Cerebellar cortex (tissue), 1 donor: ENCODE data around the gene MYH13.

Experiments used
- DNase-seq: peaks from one replicate; pipeline ENCODE4 v3.0.0-alpha.2; 2015; ENCODE audit warnings: low spot score

Gene MYH13

DNA sequence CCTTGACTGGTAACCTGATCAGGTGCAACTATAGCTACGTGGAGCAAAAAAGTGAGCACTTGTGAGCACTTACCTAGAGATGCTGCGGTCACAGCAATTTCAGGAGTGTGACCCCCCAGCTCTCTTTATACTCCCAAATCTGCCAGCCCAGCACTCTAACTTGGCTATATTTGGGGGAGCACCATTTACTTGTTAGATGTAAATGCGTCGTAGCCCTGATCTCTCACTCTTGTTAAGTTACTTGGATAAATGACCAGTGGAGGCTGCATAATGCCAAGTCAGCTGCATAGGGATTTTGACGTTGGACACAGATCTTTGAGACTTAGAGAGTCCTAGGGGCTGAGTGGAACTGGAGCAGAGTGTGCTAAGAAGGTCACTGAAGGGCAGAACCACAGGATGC, at the start of gene MYH13:
Gene MYH13, minus strand, starts transcription at position 101 of the 400 bp plus-strand sequence. CDS start 8,476 bp downstream, outside the sequence.
- no peak for DNase-seq

DNA sequence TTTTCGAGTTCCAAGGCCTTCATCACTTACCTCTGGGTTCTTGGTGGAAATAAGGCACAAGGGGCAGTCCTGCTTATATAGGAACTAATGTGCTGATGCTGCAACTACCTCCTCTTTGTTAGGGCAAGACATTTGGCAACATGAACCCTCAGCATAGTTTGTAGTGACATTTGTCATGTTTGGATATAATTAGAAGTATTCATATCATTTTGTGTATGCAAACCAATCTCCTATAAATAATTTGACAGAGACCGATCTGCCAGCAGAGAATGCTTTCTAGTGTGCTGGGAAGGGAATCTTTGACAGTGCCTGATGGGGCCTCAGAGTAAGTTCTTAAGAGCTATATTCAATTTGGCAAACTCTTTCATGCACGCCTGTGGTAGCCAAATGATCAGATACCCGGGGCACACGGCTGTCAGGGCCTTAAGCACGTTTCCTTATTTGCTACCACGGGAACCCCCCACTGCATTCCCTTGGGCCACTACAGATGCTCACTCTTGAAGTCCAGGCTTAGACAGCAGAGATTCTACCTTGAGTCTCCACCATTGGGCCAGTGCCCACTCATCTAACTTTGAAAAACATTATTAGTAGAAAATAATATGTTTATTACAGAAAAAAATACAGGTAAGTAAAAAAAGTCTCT, 49.2 kb upstream of the MYH13 start, which contains the start of gene MYH8:
Gene MYH8, minus strand, starts transcription at position 51 of the 643 bp plus-strand sequence. CDS start 1,723 bp downstream, outside the sequence.
- DNase-seq = no peak

DNA sequence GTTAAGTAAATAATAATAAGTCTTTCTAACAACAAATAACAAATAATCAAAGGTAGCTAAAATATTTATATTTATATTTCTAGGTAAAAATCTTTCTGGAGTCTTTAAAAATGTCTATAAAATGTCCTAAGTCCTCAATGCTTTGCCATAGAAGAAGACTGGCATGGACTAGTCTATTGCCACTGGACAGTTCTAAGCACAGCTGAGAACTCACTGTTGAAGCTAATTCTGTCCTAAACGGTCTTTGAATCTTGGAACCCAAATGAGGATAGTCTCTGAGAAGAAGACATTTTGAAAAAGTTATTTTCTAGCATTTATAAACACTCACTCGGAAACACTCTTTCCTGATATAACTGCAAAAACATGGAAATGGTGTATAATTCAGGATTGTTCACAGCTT, 48.4 kb upstream of the MYH13 start:
- DNase-seq = no peak

DNA sequence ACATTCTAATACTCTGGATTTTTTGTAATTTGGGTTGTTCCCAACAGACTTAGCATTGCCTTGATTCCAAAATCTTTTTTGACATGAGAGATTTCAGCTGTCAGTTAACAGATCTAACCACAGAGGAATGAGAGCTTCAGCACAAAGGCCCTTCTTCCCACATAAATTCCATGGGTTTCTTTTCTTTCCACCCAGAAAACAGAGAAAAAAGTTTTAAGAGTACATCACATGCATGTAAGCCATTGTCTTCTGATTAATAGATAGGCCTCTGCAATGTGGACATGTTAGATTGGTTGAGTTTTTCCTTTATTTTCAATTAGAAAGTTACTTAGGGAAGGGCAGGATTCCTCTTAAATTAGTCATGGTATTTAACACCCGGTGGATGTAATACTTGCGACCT, 48.0 kb upstream of the MYH13 start:
- no peak for DNase-seq

DNA sequence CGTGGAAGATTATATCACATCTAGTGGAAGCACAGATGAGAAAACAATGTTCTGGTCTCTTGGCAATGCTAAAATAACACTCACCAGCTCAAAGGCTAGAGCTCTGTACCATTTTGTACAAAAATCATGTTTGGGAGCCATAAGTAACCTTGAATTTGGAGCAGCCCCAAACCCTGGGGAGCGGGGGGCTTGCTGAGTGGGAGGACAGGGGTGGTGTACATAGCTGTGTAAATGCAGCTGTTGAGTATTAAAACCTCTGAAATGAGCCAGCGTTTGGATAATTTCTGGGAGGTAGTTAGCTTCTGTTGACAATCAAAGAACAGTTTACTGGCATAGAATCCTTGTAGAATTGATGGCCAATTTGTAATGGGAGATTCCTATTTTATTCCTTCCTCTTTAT, 44.6 kb upstream of the MYH13 start:
- no peak for DNase-seq

DNA sequence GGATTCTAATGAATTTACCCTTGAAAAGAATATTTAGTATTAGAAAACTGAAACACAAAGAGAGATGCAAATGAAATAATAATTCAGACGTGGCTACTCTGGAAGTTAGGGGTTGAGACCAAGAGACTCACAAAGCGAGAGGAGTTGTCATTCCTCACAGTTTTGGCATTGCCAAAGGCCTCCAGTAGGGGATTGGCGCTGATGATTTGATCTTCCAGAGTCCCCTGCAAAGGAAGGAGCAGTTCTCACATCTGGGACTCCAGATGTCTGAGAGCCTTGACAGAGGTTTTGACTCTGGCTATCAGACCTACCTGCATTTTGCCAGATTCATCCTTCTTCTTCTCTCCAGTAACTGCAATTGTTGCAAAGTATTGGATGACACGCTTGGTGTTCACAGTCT, 42.4 kb upstream of the MYH13 start:
- no peak for DNase-seq

DNA sequence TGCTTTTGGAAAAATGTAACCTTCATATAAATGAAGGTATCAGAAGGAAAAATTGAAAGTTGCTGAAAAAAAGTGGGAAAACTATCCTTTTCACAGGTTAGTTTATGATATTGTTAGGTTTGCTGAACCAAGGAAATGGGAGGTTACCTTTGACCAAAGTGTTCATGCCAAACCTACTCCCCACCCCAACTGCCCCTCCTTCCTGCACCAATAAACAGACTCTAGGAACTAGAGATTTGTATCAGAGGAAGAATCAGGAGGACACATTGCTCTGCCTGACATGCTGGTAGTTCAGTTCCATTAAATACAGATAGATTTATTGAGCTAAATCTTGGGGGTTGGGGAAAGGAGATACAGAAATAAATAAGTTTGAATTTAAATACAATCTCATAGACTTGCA, 30.8 kb upstream of the MYH13 start:
- no peak for DNase-seq

DNA sequence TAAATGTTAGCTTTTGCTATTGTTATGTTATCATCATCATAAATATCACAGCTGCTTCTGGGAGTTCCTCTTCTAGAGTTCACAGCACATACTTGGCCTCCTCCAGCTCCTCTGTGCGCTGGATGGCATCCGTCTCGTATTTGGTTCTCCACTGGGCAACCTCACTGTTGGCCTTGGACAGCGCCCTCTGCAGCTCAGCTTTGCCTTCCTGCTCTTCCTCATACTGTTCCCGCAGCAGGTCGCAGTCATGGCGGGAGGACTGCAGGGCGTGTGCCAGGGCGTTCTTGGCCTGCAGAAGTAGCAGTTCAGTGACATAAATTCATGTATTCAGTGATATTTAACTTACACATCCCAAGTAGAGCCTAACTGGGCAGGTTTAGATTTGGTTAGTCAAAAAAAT, 25.5 kb upstream of the MYH13 start:
- peak; percentile 1 for DNase-seq

DNA sequence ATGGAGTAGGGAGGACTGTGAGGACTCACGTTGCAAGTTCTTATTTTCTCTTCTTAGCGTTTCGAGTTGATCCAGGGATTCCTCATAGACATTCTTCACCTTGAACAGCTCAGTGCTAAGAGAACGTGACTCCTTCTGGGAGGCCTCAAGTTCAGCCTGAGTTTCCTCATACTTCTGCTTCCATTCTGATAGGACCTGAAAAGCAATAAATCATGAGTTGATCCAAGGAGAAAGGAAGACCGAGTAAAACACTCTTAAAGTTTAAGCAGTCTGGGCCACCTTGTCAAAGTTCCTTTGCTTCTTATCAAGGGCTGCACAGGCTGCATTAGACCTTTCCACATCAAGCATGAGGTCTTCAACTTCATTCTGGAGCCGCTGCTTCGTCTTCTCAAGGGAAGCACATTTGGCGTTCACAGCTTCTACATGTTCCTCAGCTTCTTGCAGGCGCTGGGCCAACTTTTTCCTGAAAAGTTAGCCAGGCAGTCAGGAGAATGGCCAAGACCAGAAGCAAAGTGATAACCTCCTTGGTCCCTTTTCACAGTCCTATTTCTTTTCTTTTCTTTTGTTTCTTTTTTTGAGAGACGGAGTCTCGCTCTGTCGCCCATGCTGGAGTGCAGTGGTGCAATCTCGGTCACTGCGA, 23.8 kb upstream of the MYH13 start:
- no peak for DNase-seq

DNA sequence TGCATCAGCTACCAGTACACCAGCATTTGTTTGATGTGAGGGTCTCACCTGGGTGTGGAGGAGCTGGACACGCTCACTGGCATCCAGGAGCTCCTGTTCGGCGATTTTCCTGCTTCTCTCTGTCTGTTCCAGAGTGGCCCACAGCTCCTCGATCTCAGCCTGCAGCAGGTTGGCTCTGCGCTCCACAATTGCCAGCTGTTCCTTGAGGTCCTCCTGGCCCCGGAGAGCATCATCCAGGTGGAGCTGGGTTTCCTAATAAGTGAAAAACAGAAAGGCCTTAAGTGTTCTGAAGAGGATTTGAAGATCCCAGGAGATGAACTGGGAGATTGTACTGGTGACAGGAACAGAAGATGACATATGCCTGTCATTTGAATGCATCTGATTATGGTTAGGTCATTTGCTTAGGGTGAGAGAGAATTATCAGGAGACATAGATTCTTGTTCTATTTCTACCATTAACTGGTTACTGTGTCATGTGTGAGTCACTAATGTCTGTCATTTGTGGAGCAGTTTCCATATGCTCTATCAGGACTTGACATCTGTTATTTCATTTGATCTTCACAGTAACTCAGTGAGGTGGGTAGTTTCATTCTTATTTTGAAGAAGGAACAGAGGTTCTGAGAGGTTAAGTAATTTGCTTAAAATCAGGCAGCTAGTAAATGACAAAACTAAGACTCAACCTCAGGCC, 21.5 kb upstream of the MYH13 start:
- no peak for DNase-seq

DNA sequence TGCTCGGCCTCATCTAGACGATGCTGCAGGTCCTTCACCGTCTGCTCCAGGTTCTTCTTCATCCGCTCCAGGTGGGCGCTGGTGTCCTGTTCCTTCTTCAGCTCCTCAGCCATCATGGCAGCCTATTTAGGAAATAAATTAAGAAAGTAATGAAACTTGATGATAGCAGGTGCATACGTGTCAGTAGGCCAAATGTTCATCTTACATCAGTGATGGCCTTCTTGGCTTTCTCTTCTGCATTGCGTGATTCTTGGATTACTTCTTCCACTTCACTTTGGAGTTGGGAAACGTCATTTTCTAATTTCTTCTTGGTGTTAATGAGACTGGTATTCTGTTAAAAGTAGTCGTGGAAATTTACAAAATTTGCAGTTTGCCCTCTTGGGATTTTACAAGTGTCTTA, 20.1 kb upstream of the MYH13 start:
- DNase-seq = no peak

DNA sequence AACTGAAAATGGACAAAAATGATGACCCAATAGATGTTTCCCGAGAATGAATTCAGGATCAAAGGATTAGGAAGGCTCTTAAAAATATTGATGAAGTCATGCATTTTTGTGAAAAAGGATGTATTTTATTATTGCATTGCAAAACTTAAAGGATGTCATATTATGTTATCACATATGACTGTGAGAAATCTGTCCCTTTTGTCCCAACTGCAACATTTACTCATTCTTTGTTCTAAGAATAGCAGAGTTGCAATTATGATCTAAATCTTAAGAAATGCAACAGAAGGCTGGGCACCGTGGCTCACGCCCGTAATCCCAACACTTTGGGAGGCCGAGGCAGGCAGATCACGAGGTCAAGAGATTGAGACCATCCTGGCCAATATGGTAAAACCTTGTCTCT, 13.1 kb upstream of the MYH13 start:
- DNase-seq = no peak

DNA sequence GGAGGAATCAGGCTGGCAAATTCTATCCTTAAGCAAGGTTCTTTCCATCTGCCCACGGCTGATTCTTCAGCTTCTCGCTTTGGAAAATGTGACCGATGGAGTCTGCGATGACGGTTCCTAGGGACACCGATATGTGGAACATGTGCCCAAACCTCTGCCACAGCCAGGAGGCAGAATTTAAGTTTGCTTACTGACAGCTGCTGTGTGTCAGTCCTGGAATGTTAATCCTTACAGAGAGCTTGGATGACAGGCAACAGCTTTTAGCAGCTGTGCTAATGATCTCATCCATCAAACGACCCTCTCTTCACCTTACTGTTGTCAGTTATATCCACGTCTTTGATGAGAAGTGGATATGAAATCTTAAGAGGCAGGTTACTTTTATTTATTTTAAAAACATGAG, 11.4 kb upstream of the MYH13 start:
- no peak for DNase-seq

DNA sequence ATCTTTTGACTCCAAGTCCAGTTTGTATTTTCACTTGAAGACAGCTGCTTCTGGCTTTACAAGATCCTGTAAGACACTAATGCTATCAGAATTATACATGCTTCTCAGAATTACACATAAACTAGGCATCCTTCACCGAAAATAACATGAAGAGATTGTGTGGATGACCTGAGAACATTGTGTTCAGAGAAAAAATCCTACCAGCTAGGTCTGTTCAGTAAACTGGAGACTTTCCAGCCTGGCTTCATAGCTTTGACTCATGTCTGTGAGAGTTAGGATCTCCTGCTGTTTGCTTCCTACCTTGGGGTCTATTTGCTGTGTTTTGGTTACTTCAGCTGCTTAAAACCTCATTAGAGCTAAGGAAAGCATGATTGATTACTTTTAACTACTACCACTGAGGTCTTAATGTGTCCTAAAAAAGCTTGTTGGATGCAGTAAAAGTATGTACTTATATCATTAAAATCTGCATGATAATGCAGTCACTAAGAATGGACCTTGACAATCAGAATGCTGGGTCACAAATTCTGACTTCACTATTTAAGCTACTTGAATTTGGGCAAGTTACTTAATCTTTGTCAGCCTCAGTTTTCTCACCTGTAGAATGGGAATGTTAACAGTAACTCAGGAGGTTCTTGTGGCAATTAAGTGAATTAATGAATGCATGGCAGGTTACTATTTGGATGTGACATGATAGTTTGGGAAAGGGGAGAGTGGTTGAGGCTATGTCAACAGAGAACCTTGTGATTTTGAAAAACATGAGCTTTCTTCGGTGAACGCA, 8.0 kb upstream of the MYH13 start:
- DNase-seq = no peak

DNA sequence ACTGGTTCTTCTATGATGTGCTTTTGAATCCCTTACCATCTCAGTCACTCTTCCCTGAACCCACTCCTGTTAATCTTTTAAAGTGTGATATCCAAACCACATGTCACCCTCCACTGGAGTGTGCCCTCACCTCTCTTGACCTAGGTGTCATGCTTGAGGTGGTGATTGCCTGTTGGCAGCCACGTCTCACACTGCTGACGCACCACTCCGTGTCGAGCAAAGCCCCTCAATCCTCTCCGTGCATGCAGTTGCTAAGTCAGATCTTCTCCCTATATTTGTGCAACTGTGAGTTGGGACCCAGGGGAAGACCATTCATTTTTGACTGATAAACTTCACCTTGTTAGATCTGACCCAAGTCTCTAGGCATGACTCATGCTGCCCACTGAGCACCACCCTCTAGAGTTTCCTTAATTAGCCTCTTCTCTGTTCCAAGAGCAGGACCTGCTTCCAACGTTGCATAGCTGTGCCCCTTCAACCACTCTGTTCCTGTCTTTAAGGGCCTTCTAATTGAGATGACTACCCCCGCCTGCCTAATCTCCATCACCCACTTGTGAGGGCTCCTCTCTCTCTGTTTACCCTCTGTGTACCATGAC, 2.7 kb downstream of the MYH13 start:
- no peak for DNase-seq

DNA sequence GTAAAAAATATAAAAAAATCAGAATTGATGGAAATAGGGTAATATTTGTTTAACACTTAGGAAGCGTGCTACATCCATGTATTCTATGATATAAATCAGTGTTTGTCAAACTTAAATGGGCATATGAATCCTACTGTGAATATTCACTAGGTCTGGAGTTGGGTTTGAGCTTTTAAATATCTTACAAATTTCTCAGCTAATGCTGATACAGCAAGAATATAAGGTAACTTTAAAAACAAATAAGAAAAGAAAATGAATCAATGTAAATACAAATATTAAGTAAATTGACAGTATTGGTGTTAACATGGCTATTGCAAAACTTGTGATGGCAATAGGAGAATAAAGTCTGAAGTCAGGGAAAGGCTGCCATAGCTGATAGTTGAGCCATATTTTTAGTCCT, 3.6 kb downstream of the MYH13 start:
- no peak for DNase-seq

DNA sequence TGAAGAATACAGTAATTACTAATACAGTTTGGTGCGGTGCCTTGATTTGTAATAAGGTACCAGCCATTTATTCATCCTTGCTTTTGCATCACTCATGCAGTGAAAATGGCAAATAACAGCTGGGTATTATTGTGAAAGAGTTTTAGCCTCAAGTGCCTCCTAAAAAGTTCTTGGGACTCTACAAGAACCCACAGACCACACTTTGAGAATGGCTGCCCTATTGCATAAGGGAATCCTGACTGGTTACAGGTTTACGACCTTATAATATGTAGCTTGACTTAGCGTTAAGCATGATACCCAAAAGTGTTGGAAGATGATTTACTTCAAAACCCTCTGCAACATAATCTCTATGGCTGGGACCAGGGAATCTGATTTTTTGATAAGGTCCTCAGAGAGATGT, 4.2 kb downstream of the MYH13 start:
- no peak for DNase-seq

DNA sequence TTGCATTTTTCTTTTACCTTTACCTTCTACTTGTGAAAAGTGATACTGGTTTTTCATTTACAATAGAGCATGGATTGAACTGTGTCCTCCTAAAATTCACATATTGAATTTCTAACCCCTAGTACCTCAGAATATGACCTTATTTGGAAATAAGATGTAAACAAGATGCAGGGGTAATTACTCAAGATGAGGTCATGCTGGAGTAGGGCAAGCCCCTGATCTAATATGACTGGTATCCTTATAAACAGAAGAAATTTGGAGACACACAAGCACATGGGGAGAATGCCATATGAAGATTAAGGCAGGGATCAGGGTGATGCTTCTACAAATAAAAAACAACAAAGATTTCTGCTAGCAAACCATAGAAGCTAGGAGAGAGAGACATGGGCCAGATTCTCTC, 12.2 kb downstream of the MYH13 start:
- DNase-seq = no peak

DNA sequence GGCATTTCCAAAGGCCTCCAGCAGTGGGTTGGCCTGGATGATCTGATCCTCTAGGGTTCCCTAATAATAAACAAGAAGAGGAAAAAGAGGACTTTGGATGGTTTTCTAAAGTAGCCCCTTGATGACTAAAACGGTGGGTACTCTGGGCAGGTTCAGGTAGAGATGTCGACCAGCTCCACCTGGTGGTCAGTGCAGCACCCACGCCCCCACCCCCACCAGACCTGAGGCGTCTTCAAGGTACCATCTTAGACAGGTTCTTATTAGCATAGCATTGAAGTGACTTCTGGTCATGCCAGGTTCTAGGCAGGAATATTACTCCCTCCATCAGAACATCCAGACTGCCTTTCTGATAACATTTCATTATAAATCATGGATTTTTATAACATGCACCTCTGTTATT, 15.0 kb downstream of the MYH13 start:
- DNase-seq = peak; percentile 5

DNA sequence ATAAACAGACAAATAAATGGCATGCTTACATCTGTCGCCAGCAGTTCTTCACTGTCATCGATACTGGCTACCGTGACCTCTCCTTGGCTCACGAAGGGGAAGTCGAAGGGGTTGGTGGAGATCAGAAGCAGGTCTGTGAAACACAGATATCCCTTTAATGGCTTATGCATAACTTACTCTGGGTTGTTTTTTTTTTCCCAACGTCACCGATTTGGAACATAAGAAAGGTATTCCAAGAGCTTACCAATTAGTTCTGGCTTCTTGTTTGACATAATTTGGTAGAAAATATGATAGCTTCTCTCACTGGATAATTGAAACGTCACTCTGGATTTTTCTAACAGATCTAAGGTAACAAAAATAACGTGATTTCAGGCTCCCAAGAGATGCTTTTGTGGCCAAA, 18.2 kb downstream of the MYH13 start:
- DNase-seq = no peak

DNA sequence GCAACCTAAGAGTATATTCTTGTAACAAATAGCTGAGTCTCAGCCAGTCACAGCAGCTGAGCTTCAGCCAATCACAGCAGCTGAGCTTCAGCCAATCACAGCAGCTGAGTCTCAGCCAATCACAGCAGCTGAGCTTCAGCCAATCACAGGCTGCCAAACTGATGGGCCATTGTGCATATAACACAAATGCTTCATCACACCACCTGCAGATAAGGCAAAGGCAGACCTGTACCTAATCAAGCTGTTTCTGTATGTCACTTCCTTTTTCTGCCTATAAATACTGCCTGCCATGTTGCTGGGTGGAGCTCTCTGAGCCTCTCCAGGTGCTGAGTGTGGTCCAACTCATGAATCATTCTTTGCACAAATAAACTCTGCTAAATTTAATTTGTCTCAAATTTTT, 19.9 kb downstream of the MYH13 start:
- DNase-seq = no peak

DNA sequence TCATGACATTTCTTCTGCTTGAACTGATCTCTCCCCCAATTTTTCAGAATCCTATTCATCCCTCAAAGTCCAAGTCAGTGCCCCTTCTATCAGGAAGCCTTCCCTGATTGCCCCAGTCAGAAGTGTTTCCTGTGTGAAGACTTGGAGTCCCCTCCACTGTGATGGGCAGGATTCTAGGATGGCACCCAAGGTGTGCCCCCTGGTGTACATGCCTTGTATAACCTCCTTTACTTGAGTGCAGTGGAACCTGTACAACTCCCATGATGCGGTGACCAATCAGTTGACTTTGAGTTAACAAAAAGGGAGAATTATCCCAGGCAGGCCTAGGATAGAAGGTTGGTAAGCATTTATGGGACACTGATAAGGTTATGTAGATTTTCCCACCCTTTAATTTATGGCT, 23.4 kb downstream of the MYH13 start:
- peak; percentile 8 for DNase-seq
